Heart right ventricle (tissue), 16 donors: ENCODE results near the gene OCEL1. TPM values are rescaled to one million over a fixed set of nuclear protein-coding genes. Genes with fewer than 3 reads are reported as not detected.

ENCODE experiments used
- ATAC-seq, 8 donors: fragments of 200-7000 bp; cut with Tn5 transposase; one replicate each; pipeline ENCODE4 v1.9.1; 2020; ENCODE audit warnings: mild to moderate bottlenecking in 8 of 8, moderate library complexity in 8 of 8, moderate number of reproducible peaks in 1 of 8
- DNase-seq, 2 donors: peaks; one replicate each; pipeline ENCODE4 v3.0.0-alpha.2; 2020
- H3K27ac ChIP-seq, 10 donors: fragments of 200-600 bp; sonication (generic) in 2 of 10; one replicate each; pipeline versions ENCODE4 v1.5.0 to v1.8.0; 2020 to 2022; ENCODE audit warnings: mild to moderate bottlenecking in 3 of 10
- H3K27me3 ChIP-seq, 7 donors: fragments of 200-600 bp; one replicate each; pipeline ENCODE4 v1.8.0; 2021 to 2022; ENCODE audit warnings: mild to moderate bottlenecking in 2 of 7
- H3K36me3 ChIP-seq, 9 donors: fragments of 200-600 bp; sonication (generic) in 1 of 9; one replicate each; pipeline versions ENCODE4 v1.5.0 to v1.8.0; 2020 to 2022; ENCODE audit warnings: mild to moderate bottlenecking in 2 of 9
- H3K4me1 ChIP-seq, 9 donors: fragments of 200-600 bp; sonication (generic) in 1 of 9; one replicate each; pipeline versions ENCODE4 v1.5.0 to v1.8.0; 2020 to 2022; ENCODE audit warnings: mild to moderate bottlenecking in 4 of 9
- H3K4me3 ChIP-seq, 10 donors: fragments of 200-600 bp; sonication (generic) in 2 of 10; one replicate each; pipeline versions ENCODE4 v1.5.0 to v1.8.0; 2020 to 2022; ENCODE audit warnings: mild to moderate bottlenecking in 7 of 10, moderate library complexity in 2 of 10
- H3K9me3 ChIP-seq, 11 donors: fragments of 200-600 bp in 10 of 11; sonication (generic) in 2 of 11; one replicate each; pipeline versions ENCODE4 v1.5.0 to v1.8.0; 2013 to 2022; ENCODE audit warnings: mild to moderate bottlenecking in 2 of 11, control low read depth in 1 of 11, moderate library complexity in 1 of 11
- CTCF ChIP-seq, 9 donors: fragments of 200-600 bp; sonication (generic) in 2 of 9; IDR thresholded peaks; one replicate each; pipeline versions ENCODE4 v1.5.0 to v1.8.0; 2021 to 2022; ENCODE audit warnings: antibody characterized with exemption in 9 of 9, mild to moderate bottlenecking in 5 of 9, moderate library complexity in 1 of 9
- WGBS, 2 donors: extraction: QIAGEN DNeasy Blood & Tissue Kit; methylation state at CpG; one replicate each; pipeline ENCODE4 v1.1.7; 2013; ENCODE audit warnings: inconsistent platforms in 1 of 2; 5-methylcytosine and 5-hydroxymethylcytosine counted together
- intact Hi-C, 10 donors: fragments of 100-400 bp; cut with DNase I; formaldehyde crosslinking; loops; one replicate each; pipeline versions ENCODE4 v1.11.1 to v1.14.2; 2022
- polyA plus RNA-seq, 2 donors: library from polyadenylated mRNA; stranded (reverse); fragments of 200-250 nt; gene quantifications; one replicate each; pipeline ENCODE4 v1.2.3, GENCODE V29; 2013
- total RNA-seq, 10 donors: library from RNA; stranded (reverse); fragmentation: NEBNext Ultra II Directional in 3 of 10; extraction: Animal tissue kit (Norgen Biotek cat#: 25700) in 3 of 10; gene quantifications; one replicate each; pipeline versions ENCODE4 v1.2.1 to v1.2.4, GENCODE V29; 2021 to 2023
- donor health status: Arrhythmogenic right ventricular cardiomyopathy.
- donor health status: ischemic (EF 13 %, LVEDD 7.1; RV severe dilation, severe dysfunction).
- donor health status: healthy with polysubstance abuse.
- donor health status: DM: no; HTN: yes; CAD: no.
- donor health status: DM: no; HTN: no; CAD: no.
- donor health status: ischemic (EF 25% LVEDD 6.9; RV normal size, moderate dysfunction).
- donor health status: ischemic (EF 25% LVEDD 5.7; RV mildly dilated, moderate dysfunction).
- donor health status: healthy.
- donor health status: DM: yes; HTN: yes; CAD: no.
- donor health status: Ischemic cardiomyopathy.
- donor health status: ischemic (EF 35%, LVEDD 5.7; RV mildly dilated, moderate dysfunction).
- donor health status: nonischemic (EF 11% LVEDD 7.7; RV severe dilation, severe dysfunction).
- donor health status: DM: yes; HTN: yes; CAD: no.
- donor health status: PGD.
- donor health status: ischemic (EF 29% LVEDD 5.4; RV normal size, mild dysfunction).
- donor health status: nonischemic (EF 23%, LVEDD 6.1; RV moderate dilation, normal function).

The OCEL1 gene
- total and polyA plus RNA-seq, 12 donors = 7.2 to 47.4 (median 15.3) TPM

- H3K27ac ChIP-seq = no peak overlapping the region
- intact Hi-C loops = no loop called here
- H3K36me3 ChIP-seq = peaks cover 8 to 99% (median 75%) of the 10 kb centered on the region in 9 donors
- no peak for ATAC-seq
- H3K27me3 ChIP-seq = no peaks in the 10 kb centered on the region
- no peaks in the 10 kb centered on the region for H3K4me1 ChIP-seq
- 97 to 98% methylated on average over 26 of the region's 26 CpGs for WGBS, 2 donors
- TF ChIP-seq CTCF (IDR thresholded peaks at IDR 0.05) = no peak
- H3K9me3 ChIP-seq = no peaks in the 10 kb centered on the region
- DNase-seq = no peak
- no peak overlapping the region for H3K4me3 ChIP-seq
These were observed 33.3 kb upstream of the OCEL1 start for GRCh38 chr19:17192751-17193150.

- ATAC-seq (no peak), DNase-seq (no peak)
- Histone ChIP-seq H3K27me3 (no peaks in the 10 kb centered on the region), H3K36me3 (peaks cover 8 to 99% (median 70%) of the 10 kb centered on the region in 9 donors), H3K4me1 (no peaks in the 10 kb centered on the region), H3K9me3 (no peaks in the 10 kb centered on the region), H3K4me3 (no peak overlapping the region), H3K27ac (no peak overlapping the region)
- 96 to 97% methylated on average over 16 of the region's 16 CpGs for WGBS, 2 donors
- TF ChIP-seq CTCF (IDR thresholded peaks at IDR 0.05) = no peak
- intact Hi-C loops = no loop called here
These were observed 31.4 kb upstream of the OCEL1 start for GRCh38 chr19:17194608-17195007.

GRCh38 chr19:17195106-17195505 is 30.9 kb upstream of the OCEL1 start:
- Histone ChIP-seq H3K4me1 (no peaks in the 10 kb centered on the region), H3K4me3 (no peak overlapping the region), H3K36me3 (peaks cover 8 to 99% (median 74%) of the 10 kb centered on the region in 9 donors), H3K27ac (no peak overlapping the region), H3K27me3 (no peaks in the 10 kb centered on the region), H3K9me3 (no peaks in the 10 kb centered on the region)
- intact Hi-C loops = no loop called here
- WGBS, 2 donors = 98% methylated on average over 20 to 23 of the region's 23 CpGs
- no peak for ATAC-seq
- no peak for TF ChIP-seq CTCF (IDR thresholded peaks at IDR 0.05)
- DNase-seq = no peak

GRCh38 chr19:17196610-17197009 is 29.4 kb upstream of the OCEL1 start:
- no peak overlapping the region for H3K27ac ChIP-seq
- no peaks in the 10 kb centered on the region for H3K4me1 ChIP-seq
- no peak overlapping the region for H3K4me3 ChIP-seq
- no peaks in the 10 kb centered on the region for H3K27me3 ChIP-seq
- WGBS, 2 donors = 97 to 98% methylated on average over 7 of the region's 7 CpGs
- DNase-seq (no peak), ATAC-seq (no peak)
- intact Hi-C loops = no loop called here
- no peak for TF ChIP-seq CTCF (IDR thresholded peaks at IDR 0.05)
- peaks cover 4 to 99% (median 75%) of the 10 kb centered on the region in 9 donors for H3K36me3 ChIP-seq
- H3K9me3 ChIP-seq = no peaks in the 10 kb centered on the region
